Loucy (cell line): Measurements from ENCODE around the gene CDC42EP2.

ENCODE experiments used
- EZH2phosphoT487 ChIP-seq: fragments of 200-600 bp; IDR thresholded peaks from 2 replicates; pipeline ENCODE4 v1.6.1; 2018; ENCODE audit warnings: antibody characterized with exemption, mild to moderate bottlenecking, moderate library complexity, borderline replicate concordance
- TF ChIP-seq, protein P1 (sequence below): fragments of 200-600 bp; sonication (generic); conservative IDR thresholded peaks from 2 replicates; pipeline ENCODE4 v1.5.1; 2014; ENCODE audit warnings: mild to moderate bottlenecking, antibody characterized with exemption, low read length

DNA sequence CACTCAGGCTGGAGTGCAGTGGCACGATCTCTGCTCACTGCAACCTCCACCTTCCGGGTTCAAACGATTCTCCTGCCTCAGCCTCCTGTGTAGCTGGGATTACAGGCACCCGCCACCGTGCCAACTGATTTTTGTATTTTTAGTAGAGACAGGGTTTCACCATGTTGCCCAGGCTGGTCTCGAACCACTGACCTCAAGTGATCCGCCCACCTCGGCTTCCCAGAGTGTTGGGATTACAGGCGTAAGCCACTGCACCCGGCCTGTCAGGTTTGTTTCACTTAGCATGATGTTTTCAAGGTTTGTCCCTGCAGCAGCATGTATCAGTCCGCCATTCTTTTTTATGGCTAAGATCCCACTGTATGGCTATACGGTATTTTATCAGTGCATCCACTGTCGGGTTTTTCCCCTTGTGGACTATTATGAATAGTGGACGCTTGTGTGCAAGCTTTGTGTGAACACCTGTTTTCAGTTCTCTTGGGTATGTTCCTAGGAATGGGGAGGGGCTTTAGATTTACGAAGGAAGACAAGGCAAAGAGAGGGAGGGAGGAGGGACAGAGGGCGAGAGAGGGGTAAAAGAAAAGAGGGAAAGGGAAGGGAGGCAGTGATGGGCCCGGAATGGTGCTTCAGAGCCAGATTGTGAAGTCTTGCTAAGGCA lies 13.9 kb upstream of the CDC42EP2 start:
- TF ChIP-seq, protein P1, sequence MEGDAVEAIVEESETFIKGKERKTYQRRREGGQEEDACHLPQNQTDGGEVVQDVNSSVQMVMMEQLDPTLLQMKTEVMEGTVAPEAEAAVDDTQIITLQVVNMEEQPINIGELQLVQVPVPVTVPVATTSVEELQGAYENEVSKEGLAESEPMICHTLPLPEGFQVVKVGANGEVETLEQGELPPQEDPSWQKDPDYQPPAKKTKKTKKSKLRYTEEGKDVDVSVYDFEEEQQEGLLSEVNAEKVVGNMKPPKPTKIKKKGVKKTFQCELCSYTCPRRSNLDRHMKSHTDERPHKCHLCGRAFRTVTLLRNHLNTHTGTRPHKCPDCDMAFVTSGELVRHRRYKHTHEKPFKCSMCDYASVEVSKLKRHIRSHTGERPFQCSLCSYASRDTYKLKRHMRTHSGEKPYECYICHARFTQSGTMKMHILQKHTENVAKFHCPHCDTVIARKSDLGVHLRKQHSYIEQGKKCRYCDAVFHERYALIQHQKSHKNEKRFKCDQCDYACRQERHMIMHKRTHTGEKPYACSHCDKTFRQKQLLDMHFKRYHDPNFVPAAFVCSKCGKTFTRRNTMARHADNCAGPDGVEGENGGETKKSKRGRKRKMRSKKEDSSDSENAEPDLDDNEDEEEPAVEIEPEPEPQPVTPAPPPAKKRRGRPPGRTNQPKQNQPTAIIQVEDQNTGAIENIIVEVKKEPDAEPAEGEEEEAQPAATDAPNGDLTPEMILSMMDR = no peak
- TF ChIP-seq EZH2phosphoT487 = no peak
